H1 (cell line): ENCODE measurements around the gene CCDC86. TPM values are rescaled to one million over a fixed set of nuclear protein-coding genes. Genes with fewer than 3 reads are reported as not detected.

ENCODE experiments used
- CTCF ChIA-PET: fragments of 300-600 bp; sonication (Branson Sonifier 250); formaldehyde crosslinking; loops from one replicate; lab custom pipeline; 2021; ENCODE audit not compliant: partially characterized antibody; lab: Charles Lee
- POLR2A ChIA-PET: fragments of 300-600 bp; sonication (Branson Sonifier 250); formaldehyde crosslinking; loops from one replicate; lab custom pipeline; 2021; ENCODE audit warnings: inconsistent platforms; ENCODE audit not compliant: partially characterized antibody; lab: Charles Lee
- DNase-seq, 2 experiments: peaks; one replicate each; pipeline versions ENCODE4 v3.0.0 to v3.0.0-alpha.2; 2010 to 2022; ENCODE audit warnings: low spot score in 2 of 2, low read depth in 1 of 2, mixed read lengths in 1 of 2
- FAIRE-seq: peaks from 2 replicates; lab custom pipeline; 2011; peaks lifted over from hg19 to GRCh38; lab: Jason Lieb, UNC
- H2AFZ ChIP-seq: 2 replicates; pipeline ENCODE4 v1.8.1; 2012; ENCODE audit warnings: low read length, inconsistent platforms
- H2AK5ac ChIP-seq: 2 replicates; pipeline ENCODE4 v1.6.1; 2013; ENCODE audit warnings: low read depth, low read length
- H2BK120ac ChIP-seq: replicated peaks from 2 replicates; pipeline ENCODE3; 2013; ENCODE audit warnings: low read depth, low read length, inconsistent platforms
- H2BK12ac ChIP-seq: 2 replicates; pipeline ENCODE4 v1.6.1; 2013; ENCODE audit warnings: low read depth, low read length
- H2BK15ac ChIP-seq: 2 replicates; pipeline ENCODE4 v1.6.1; 2013; ENCODE audit warnings: low read length
- H2BK20ac ChIP-seq: 2 replicates; pipeline ENCODE4 v1.6.1; 2013; ENCODE audit warnings: low read length
- H2BK5ac ChIP-seq: 2 replicates; pipeline ENCODE4 v1.6.1; 2013; ENCODE audit warnings: low read depth, low read length
- H3K14ac ChIP-seq: 2 replicates; pipeline ENCODE4 v1.6.1; 2013; ENCODE audit warnings: inconsistent platforms; ENCODE audit not compliant: insufficient read length
- H3K18ac ChIP-seq: 2 replicates; pipeline ENCODE4 v1.6.1; 2013; ENCODE audit warnings: low read length; ENCODE audit errors: extremely low read depth
- H3K23ac ChIP-seq: 2 replicates; pipeline ENCODE4 v1.6.1; 2013; ENCODE audit warnings: inconsistent platforms; ENCODE audit not compliant: insufficient read length
- H3K23me2 ChIP-seq: 2 replicates; pipeline ENCODE4 v1.6.1; 2013; ENCODE audit warnings: low read depth, low read length
- H3K27ac ChIP-seq: 2 replicates; pipeline ENCODE4 v1.6.1; 2011; ENCODE audit warnings: low read depth, low read length, inconsistent platforms
- H3K27me3 ChIP-seq, 4 experiments: replicated peaks in 1 of 4; 1 replicate in 1 of 4; 2 replicates in 3 of 4; pipeline versions ENCODE4 v1.6.1 to v1.8.1; 2011 to 2013; ENCODE audit warnings: low read length in 3 of 4, mild to moderate bottlenecking in 3 of 4, inconsistent platforms in 2 of 4, mixed read lengths in 2 of 4, moderate library complexity in 1 of 4; ENCODE audit not compliant: control insufficient read depth in 3 of 4, insufficient read depth in 3 of 4; ENCODE audit errors: extremely low read depth in 1 of 4
- H3K36me3 ChIP-seq, 4 experiments: 2 replicates each; pipeline versions ENCODE4 v1.6.1 to v1.8.1; 2011 to 2013; ENCODE audit warnings: mild to moderate bottlenecking in 4 of 4, low read length in 3 of 4, moderate library complexity in 2 of 4, control low read depth in 1 of 4, inconsistent platforms in 1 of 4; ENCODE audit not compliant: insufficient read depth in 4 of 4, control insufficient read depth in 2 of 4
- H3K4ac ChIP-seq: replicated peaks from 2 replicates; pipeline ENCODE3; 2013; ENCODE audit warnings: low read length, low read depth, mixed read lengths, inconsistent platforms; ENCODE audit not compliant: insufficient read length
- H3K4me1 ChIP-seq, 4 experiments: replicated peaks in 1 of 4; 1 replicate in 1 of 4; 2 replicates in 3 of 4; pipeline versions ENCODE4 v1.6.1 to v1.8.1; 2011 to 2013; ENCODE audit warnings: low read length in 3 of 4, inconsistent platforms in 2 of 4, mixed read lengths in 1 of 4; ENCODE audit not compliant: insufficient read depth in 4 of 4, control insufficient read depth in 3 of 4
- H3K4me2 ChIP-seq, 2 experiments: 2 replicates each; pipeline versions ENCODE4 v1.6.1 to v1.8.1; 2011 to 2013; ENCODE audit warnings: low read depth in 2 of 2, low read length in 2 of 2, control low read depth in 1 of 2, inconsistent platforms in 1 of 2, mild to moderate bottlenecking in 1 of 2; ENCODE audit not compliant: insufficient read depth in 1 of 2
- H3K4me3 ChIP-seq, 4 experiments: fragments of 200-600, 300-600 bp in 1 of 4; sonication (generic), shearing (Covaris generic), sonication (Bioruptor Twin) in 1 of 4; 2 replicates each; pipeline versions ENCODE4 v1.5.1 to v1.8.1; 2011 to 2016; ENCODE audit warnings: low read length in 4 of 4, low read depth in 3 of 4, control low read depth in 2 of 4, inconsistent platforms in 2 of 4, mild to moderate bottlenecking in 2 of 4, mixed read lengths in 1 of 4, moderate library complexity in 1 of 4; ENCODE audit not compliant: insufficient read depth in 2 of 4; ENCODE audit errors: extremely low read depth in 1 of 4
- H3K56ac ChIP-seq: replicated peaks from 2 replicates; pipeline ENCODE3; 2013; ENCODE audit warnings: low read depth, mild to moderate bottlenecking, mixed read lengths, low read length, inconsistent platforms; ENCODE audit not compliant: insufficient read length
- H3K79me1 ChIP-seq: 2 replicates; pipeline ENCODE4 v1.6.1; 2013; ENCODE audit warnings: low read depth, low read length, control low read depth
- H3K79me2 ChIP-seq, 2 experiments: 2 replicates each; pipeline versions ENCODE4 v1.6.1 to v1.8.1; 2012 to 2013; ENCODE audit warnings: low read length in 2 of 2, mild to moderate bottlenecking in 2 of 2, inconsistent platforms in 1 of 2; ENCODE audit not compliant: insufficient read depth in 2 of 2, control insufficient read depth in 1 of 2
- H3K9ac ChIP-seq, 4 experiments: replicated peaks in 1 of 4; 1 replicate in 1 of 4; 2 replicates in 3 of 4; pipeline versions ENCODE4 v1.6.1 to v1.8.1; 2011 to 2013; ENCODE audit warnings: low read depth in 3 of 4, low read length in 3 of 4, control low read depth in 2 of 4, mild to moderate bottlenecking in 2 of 4, moderate library complexity in 2 of 4, inconsistent platforms in 1 of 4; ENCODE audit errors: extremely low read depth in 1 of 4
- H3K9me3 ChIP-seq, 2 experiments: 2 replicates each; pipeline versions ENCODE4 v1.6.1 to v1.8.1; 2012 to 2013; ENCODE audit warnings: mild to moderate bottlenecking in 2 of 2, moderate library complexity in 2 of 2, control low read depth in 1 of 2, inconsistent platforms in 1 of 2, low read depth in 1 of 2, low read length in 1 of 2, mixed read lengths in 1 of 2; ENCODE audit not compliant: insufficient read depth in 2 of 2
- H4K20me1 ChIP-seq, 2 experiments: replicated peaks in 1 of 2; 2 replicates each; pipeline versions ENCODE3 to v1.8.1; 2011 to 2013; ENCODE audit warnings: inconsistent platforms in 2 of 2, low read length in 2 of 2, mild to moderate bottlenecking in 1 of 2; ENCODE audit not compliant: insufficient read depth in 2 of 2, control insufficient read depth in 1 of 2
- H4K5ac ChIP-seq: 2 replicates; pipeline ENCODE4 v1.6.1; 2013; ENCODE audit warnings: low read length, low read depth, mixed read lengths, inconsistent platforms; ENCODE audit not compliant: insufficient read length
- H4K8ac ChIP-seq: 2 replicates; pipeline ENCODE4 v1.8.0; 2013; ENCODE audit warnings: mild to moderate bottlenecking, moderate library complexity, low read length, inconsistent platforms; ENCODE audit not compliant: insufficient read depth; ENCODE audit errors: extremely low read depth
- H4K91ac ChIP-seq: replicated peaks from 2 replicates; pipeline ENCODE3; 2013; ENCODE audit warnings: low read length, mixed read lengths, inconsistent platforms; ENCODE audit not compliant: insufficient read length
- CBX8 ChIP-seq: fragments of 300-800, 300-1000 bp; sonication (generic); IDR thresholded peaks from 2 replicates; pipeline ENCODE4 v1.7.1; 2016; ENCODE audit warnings: low read depth, low read length, borderline replicate concordance
- CTBP2 ChIP-seq: IDR thresholded peaks from 2 replicates; pipeline ENCODE4 v1.7.0; 2011; ENCODE audit warnings: borderline replicate concordance, mild to moderate bottlenecking, moderate library complexity, mixed read lengths, low read length; ENCODE audit not compliant: insufficient read depth, insufficient read length
- NANOG ChIP-seq: IDR thresholded peaks from 2 replicates; pipeline ENCODE4 v1.6.1; 2011; ENCODE audit warnings: low read length, low read depth, mild to moderate bottlenecking, inconsistent platforms; ENCODE audit not compliant: insufficient read depth, poor library complexity, severe bottlenecking
- RBBP5 ChIP-seq: IDR thresholded peaks from 2 replicates; pipeline ENCODE4 v1.7.1; 2012; ENCODE audit warnings: low read depth, mild to moderate bottlenecking, inconsistent platforms, low read length, moderate library complexity, borderline replicate concordance
- SAP30 ChIP-seq: fragments of 300-600 bp; sonication (generic); IDR thresholded peaks from 2 replicates; pipeline ENCODE4 v1.7.1; 2012; ENCODE audit warnings: low read length, moderate library complexity, mild to moderate bottlenecking, inconsistent platforms; ENCODE audit not compliant: insufficient read depth, insufficient replicate concordance
- SIX5 ChIP-seq: IDR thresholded peaks from 2 replicates; pipeline ENCODE4 v1.6.1; 2011; ENCODE audit warnings: mild to moderate bottlenecking, low read depth, low read length
- WGBS, 2 experiments: shearing (Covaris generic) in 1 of 2; methylation state at CpG; one replicate each; pipeline versions ENCODE4 v1.1.6 to v1.1.7; 2013 to 2015; ENCODE audit warnings: low lambda C conversion rate in 2 of 2, mixed read lengths in 2 of 2, inconsistent platforms in 1 of 2, low coverage in 1 of 2, missing lambda C conversion rate in 1 of 2; ENCODE audit not compliant: insufficient replicate concordance in 2 of 2, insufficient coverage in 1 of 2, insufficient read length in 1 of 2; ENCODE audit errors: extremely low coverage in 1 of 2, missing lambda C conversion rate in 1 of 2; 5-methylcytosine and 5-hydroxymethylcytosine counted together
- polyA plus RNA-seq, 7 experiments: library from polyadenylated mRNA; depleted of rRNA in 3 of 7; stranded (reverse) in 5 of 7; unstranded in 2 of 7; fragments of >200 nt in 5 of 7; fragments of 200-250 nt in 2 of 7; gene quantifications; 1 replicate in 5 of 7; 2 replicates in 1 of 7; 4 replicates in 1 of 7; pipeline versions ENCODE4 v1.2.1 to v1.2.3, GENCODE V29; 2011 to 2013; ENCODE audit warnings: missing spikeins in 2 of 7, mixed read lengths in 2 of 7
- total RNA-seq: library from RNA; stranded (reverse); fragmentation: NEBNext Ultra II Directional; extraction: Animal tissue kit (Norgen Biotek cat#: 25700); gene quantifications from 2 replicates; pipeline ENCODE4 v1.2.1, GENCODE V29; 2021
- TF ChIP-seq, protein P1 (sequence below): IDR thresholded peaks from 2 replicates; pipeline ENCODE4 v1.6.1; 2012; ENCODE audit warnings: inconsistent platforms

CCDC86 gene
- total and polyA plus RNA-seq, 2 of the 8 experiments (the other 6 are each of a cell fraction or from before 2014, with no cell fraction given): 37.7 to 76.4 TPM

DNA sequence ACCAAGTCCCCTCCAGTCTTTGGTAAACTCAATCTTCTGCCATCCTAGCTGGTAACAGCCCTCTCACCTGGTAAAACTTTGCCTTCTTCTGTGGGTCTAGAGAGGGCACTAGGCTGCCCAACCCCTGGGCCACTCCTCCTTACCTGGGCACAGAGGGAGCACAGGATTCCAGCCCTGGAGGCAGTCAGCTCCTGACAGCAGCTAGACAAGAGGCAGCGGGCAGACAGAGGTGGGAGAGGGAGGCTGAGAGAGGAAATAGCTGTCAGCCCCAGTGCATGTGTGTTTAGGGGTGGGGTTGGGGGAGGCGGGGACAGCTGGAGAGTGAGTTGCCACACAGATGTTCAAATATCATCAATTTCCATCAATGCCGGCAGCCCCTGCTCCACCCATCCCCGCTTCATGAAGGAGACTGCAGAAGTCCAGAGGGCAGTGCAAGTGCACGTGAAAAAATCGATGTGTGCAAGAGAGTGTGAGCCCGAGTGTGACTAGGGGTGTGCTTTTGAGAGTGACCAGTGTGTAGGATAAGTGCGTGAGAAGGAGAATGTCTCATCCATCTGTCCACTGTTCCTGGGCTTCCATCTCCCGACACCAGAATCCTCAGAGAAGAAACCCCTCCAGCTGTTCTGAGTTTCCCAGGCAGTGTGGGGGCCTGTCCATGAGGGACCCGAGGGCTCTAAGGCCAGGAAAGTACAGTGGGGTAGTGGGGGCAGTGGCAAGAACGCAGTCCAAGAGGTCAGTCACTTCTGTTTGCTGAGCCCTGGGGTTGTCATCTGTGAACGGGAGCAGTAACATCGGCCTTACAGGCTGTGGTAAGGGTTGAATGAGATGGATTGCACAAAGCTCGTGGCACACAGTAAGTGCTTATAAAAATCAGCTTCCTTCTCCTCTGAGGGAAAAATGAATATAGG lies 14.1 kb downstream of the CCDC86 start, which contains the start of gene PTGDR2:
Gene PTGDR2 (minus strand): TSS at position 225 of the 908 bp plus-strand sequence. CDS start 2,228 bp downstream, outside the sequence.
- H3K79me1 ChIP-seq: no peaks in the 10 kb centered on the region
- no peak within 1 kb of the TSS for H4K91ac ChIP-seq
- H3K14ac ChIP-seq: no peak within 1 kb of the TSS
- H3K9ac ChIP-seq: no peak within 1 kb of the TSS
- H4K8ac ChIP-seq: no peak within 1 kb of the TSS
- no peak within 1 kb of the TSS for H3K18ac ChIP-seq
- FAIRE-seq: no peak
- H3K27ac ChIP-seq: no peak within 1 kb of the TSS
- no peak within 1 kb of the TSS for H2BK20ac ChIP-seq
- no peak within 1 kb of the TSS for H4K5ac ChIP-seq
- H3K23me2 ChIP-seq: no peaks in the 10 kb centered on the region; the same call in 1 of the 2 replicates
- peaks cover 3 to 26% (median 16%) of the 10 kb centered on the region in 4 experiments; a peak in 6 of 7 replicates for H3K27me3 ChIP-seq
- H3K4ac ChIP-seq: no peak within 1 kb of the TSS
- H3K36me3 ChIP-seq: peaks cover 0 to 9% (median 0%) of the 10 kb centered on the region in 4 experiments; a peak in 3 of 8 replicates
- no peak within 1 kb of the TSS for H3K23ac ChIP-seq
- H2AFZ ChIP-seq: no peak within 1 kb of the TSS
- peaks cover 4 to 9% of the 10 kb centered on the region in 2 experiments for H4K20me1 ChIP-seq
- H2BK15ac ChIP-seq: no peak within 1 kb of the TSS
- WGBS, 2 experiments: 94% methylated on average over 13 of the region's 14 CpGs; no CpG with 5 or more reads in 1 of the 2 experiments
- no peaks in the 10 kb centered on the region for H3K79me2 ChIP-seq
- no peak within 1 kb of the TSS for H2AK5ac ChIP-seq
- H3K4me3 ChIP-seq: no peak within 1 kb of the TSS
- no peak for DNase-seq
- H2BK5ac ChIP-seq: no peak within 1 kb of the TSS
- no peak within 1 kb of the TSS for H3K4me2 ChIP-seq
- ChIA-PET POLR2A (interaction anchor here (1.0 to 7.5 kb wide), 4 partner anchors 11 to 58 kb away, joined by 3 to 54 read pairs (median 5); partner anchors contain the start of genes CCDC86, TMEM109 and ZP1), CTCF (interaction anchor here (0.5 to 1.8 kb wide), 14 partner anchors 8 to 209 kb away, joined by 3 to 15 read pairs (median 3); partner anchors contain the start of gene ZP1)
- H3K56ac ChIP-seq: no peak within 1 kb of the TSS
- H2BK12ac ChIP-seq: no peak within 1 kb of the TSS
- no peak within 1 kb of the TSS for H2BK120ac ChIP-seq
- H3K4me1 ChIP-seq: peaks cover 0 to 5% (median 0%) of the 10 kb centered on the region in 4 experiments; a peak in 2 of 7 replicates
- H3K9me3 ChIP-seq: peaks cover 0 to 9% of the 10 kb centered on the region in 2 experiments; a peak in 1 of 4 replicates
- TF ChIP-seq SIX5 (no peak), NANOG (no peak), CTBP2 (no peak), SAP30 (no peak), RBBP5 (no peak), CBX8 (no peak)
- TF ChIP-seq, protein P1, sequence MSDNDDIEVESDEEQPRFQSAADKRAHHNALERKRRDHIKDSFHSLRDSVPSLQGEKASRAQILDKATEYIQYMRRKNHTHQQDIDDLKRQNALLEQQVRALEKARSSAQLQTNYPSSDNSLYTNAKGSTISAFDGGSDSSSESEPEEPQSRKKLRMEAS: no peak
